Loucy (cell line): ENCODE data around the gene GRIN2A.

Source experiments
- CTCF ChIP-seq: fragments of 200-600 bp; sonication (generic); conservative IDR thresholded peaks from 2 replicates; pipeline ENCODE4 v1.5.1; 2014; ENCODE audit warnings: mild to moderate bottlenecking, antibody characterized with exemption, low read length
- EZH2phosphoT487 ChIP-seq: fragments of 200-600 bp; IDR thresholded peaks from 2 replicates; pipeline ENCODE4 v1.6.1; 2018; ENCODE audit warnings: antibody characterized with exemption, mild to moderate bottlenecking, moderate library complexity, borderline replicate concordance

- no peak for TF ChIP-seq CTCF
- no peak for TF ChIP-seq EZH2phosphoT487
These were observed 315.1 kb downstream of the GRIN2A start for GRCh38 chr16:9867176-9867575.
